PC-9 (cell line): ENCODE measurements around the gene RGS19. TPM values are rescaled to one million over a fixed set of nuclear protein-coding genes. Genes with fewer than 3 reads are reported as not detected.
A peak's percentile ranks its signal among the peaks of the same experiment; 100 is the strongest.

Source experiments
- BruUV-seq: library from RNA; stranded (reverse); fragments of 400-500 nt; replicated peaks from 2 replicates; lab custom pipeline; 2021; lab: Mats Ljungman, UMichigan
- CTCF ChIA-PET: fragments of 300-600 bp; sonication (Branson Sonifier 250); formaldehyde crosslinking; loops from one replicate; lab custom pipeline; 2022; ENCODE audit warnings: antibody characterized with exemption; lab: Charles Lee
- POLR2A ChIA-PET: fragments of 300-600 bp; sonication (Branson Sonifier 250); formaldehyde crosslinking; loops from one replicate; lab custom pipeline; 2022; ENCODE audit warnings: antibody characterized with exemption; ENCODE audit not compliant: unreplicated experiment; lab: Charles Lee
- DNase-seq, 2 experiments: peaks; one replicate each; pipeline versions ENCODE4 v3.0.0 to v3.0.0-alpha.2; 2015 to 2022; ENCODE audit warnings: mixed read lengths in 1 of 2
- H2AFZ ChIP-seq: fragments of 200-600 bp; sonication (generic); 2 replicates; pipeline ENCODE4 v1.8.1; 2017; ENCODE audit warnings: antibody characterized with exemption
- H3F3A ChIP-seq: fragments of 200-600 bp; sonication (generic); 2 replicates; pipeline ENCODE4 v1.8.1; 2017; ENCODE audit warnings: antibody characterized with exemption, mild to moderate bottlenecking, low read depth; ENCODE audit not compliant: insufficient read depth
- H3K27ac ChIP-seq: fragments of 200-600 bp; sonication (generic); 2 replicates; pipeline ENCODE4 v1.6.1; 2016; ENCODE audit warnings: mixed run types
- H3K27me3 ChIP-seq: fragments of 200-600 bp; sonication (generic); 2 replicates; pipeline ENCODE4 v1.6.1; 2016; ENCODE audit warnings: low read depth, mixed run types; ENCODE audit not compliant: insufficient read depth
- H3K36me3 ChIP-seq: fragments of 200-600 bp; sonication (generic); 2 replicates; pipeline ENCODE4 v1.6.1; 2016; ENCODE audit warnings: low read depth, mixed run types
- H3K4me1 ChIP-seq: fragments of 200-600 bp; sonication (generic); replicated peaks from 2 replicates; pipeline ENCODE4 v1.6.1; 2016; ENCODE audit warnings: mixed run types; ENCODE audit not compliant: insufficient read depth
- H3K4me2 ChIP-seq: fragments of 200-600 bp; sonication (generic); 2 replicates; pipeline ENCODE4 v1.6.1; 2017; ENCODE audit warnings: mixed run types
- H3K4me3 ChIP-seq: fragments of 200-600 bp; sonication (generic); 2 replicates; pipeline ENCODE4 v1.6.1; 2016; ENCODE audit warnings: mixed run types
- H3K79me2 ChIP-seq: fragments of 200-600 bp; sonication (generic); 2 replicates; pipeline ENCODE4 v1.6.1; 2017; ENCODE audit warnings: low read depth, mixed run types
- H3K9me2 ChIP-seq: fragments of 200-600 bp; sonication (generic); 2 replicates; pipeline ENCODE4 v1.8.1; 2017; ENCODE audit warnings: mild to moderate bottlenecking; ENCODE audit not compliant: insufficient read depth
- H3K9me3 ChIP-seq: fragments of 200-600 bp; sonication (generic); 2 replicates; pipeline ENCODE4 v1.8.1; 2016; ENCODE audit warnings: low read depth; ENCODE audit not compliant: insufficient read depth
- H4K20me1 ChIP-seq: fragments of 200-600 bp; sonication (generic); 2 replicates; pipeline ENCODE4 v1.8.1; 2017; ENCODE audit not compliant: insufficient read depth
- CTCF ChIP-seq: fragments of 200-600 bp; sonication (generic); conservative IDR thresholded peaks from 2 replicates; pipeline ENCODE4 v1.6.1; 2017; ENCODE audit warnings: mixed run types, antibody characterized with exemption, mild to moderate bottlenecking, moderate library complexity
- EZH2 ChIP-seq: fragments of 200-600 bp; sonication (generic); IDR thresholded peaks from 2 replicates; pipeline ENCODE4 v1.8.0; 2017; ENCODE audit warnings: antibody characterized with exemption, low read depth
- intact Hi-C: fragments of 100-400 bp; cut with micrococcal nuclease; formaldehyde crosslinking; loops from one replicate; pipeline ENCODE4 v1.10.0; 2022; ENCODE audit not compliant: unreplicated experiment
- total RNA-seq: library from RNA; stranded (reverse); gene quantifications from 2 replicates; pipeline ENCODE4 v1.2.3, GENCODE V29; 2021

The RGS19 gene
- total RNA-seq, 1 experiment from 2014 or later: 33.3 TPM

GRCh38 chr20:64040231-64041039 lies 38.9 kb downstream of the RGS19 start:
- no peak overlapping the region for H3K4me2 ChIP-seq
- intact Hi-C loops: no loop called here
- no peak overlapping the region for H3K27ac ChIP-seq
- H3K9me2 ChIP-seq: no peaks in the 10 kb centered on the region
- H3K27me3 ChIP-seq: peaks cover 20% of the 10 kb centered on the region; the same call in 1 of the 2 replicates
- no peaks in the 10 kb centered on the region for H3K9me3 ChIP-seq
- BruUV-seq: no TSS peak
- H3F3A ChIP-seq: peaks cover 26% of the 10 kb centered on the region
- no peak for DNase-seq
- 0 out of 2 replicates have a peak, but pooled peaks cover 3% of the 10 kb centered on the region for H4K20me1 ChIP-seq
- no peak overlapping the region for H3K4me3 ChIP-seq
- CTCF ChIA-PET: interaction anchor here (1.0 to 1.1 kb wide), 2 partner anchors 60 to 80 kb away, joined by 7 read pairs; no protein-coding TSS in a partner anchor
- H2AFZ ChIP-seq: no peak overlapping the region
- H3K79me2 ChIP-seq: no peaks in the 10 kb centered on the region
- H3K36me3 ChIP-seq: no peaks in the 10 kb centered on the region
- TF ChIP-seq CTCF: no peak
- no peak for TF ChIP-seq EZH2
- peaks cover 26% of the 10 kb centered on the region for H3K4me1 ChIP-seq
- POLR2A ChIA-PET: interaction anchor here (0.6 kb wide), 2 partner anchors 501 to 1166 kb away, joined by 3 to 6 read pairs; no protein-coding TSS in a partner anchor

GRCh38 chr20:64039293-64040160 lies 39.8 kb downstream of the RGS19 start:
- no peak for TF ChIP-seq EZH2
- TF ChIP-seq CTCF: peak; percentile 20; the same call in 1 of the 2 replicates
- H3K36me3 ChIP-seq: no peaks in the 10 kb centered on the region
- H3K27me3 ChIP-seq: peaks cover 20% of the 10 kb centered on the region; the same call in 1 of the 2 replicates
- H4K20me1 ChIP-seq: 0 out of 2 replicates have a peak, but pooled peaks cover 4% of the 10 kb centered on the region
- BruUV-seq: TSS peak; percentile 45
- ChIA-PET CTCF (interaction anchor here (1.1 to 1.6 kb wide), 6 partner anchors 15 to 501 kb away, joined by 4 to 7 read pairs (median 6); no protein-coding TSS in a partner anchor), POLR2A (interaction anchor here (0.6 to 1.4 kb wide), 2 partner anchors 59 to 501 kb away, joined by 3 to 6 read pairs; partner anchors contain the start of gene PRPF6)
- H3K9me2 ChIP-seq: no peaks in the 10 kb centered on the region
- peak overlapping the region; percentile 96 for H3K4me3 ChIP-seq
- H3K27ac ChIP-seq: no peak overlapping the region
- H3K79me2 ChIP-seq: no peaks in the 10 kb centered on the region
- no peaks in the 10 kb centered on the region for H3K9me3 ChIP-seq
- DNase-seq: no peak
- peak overlapping the region; percentile 97 for H3K4me2 ChIP-seq
- peaks cover 17% of the 10 kb centered on the region for H3K4me1 ChIP-seq
- H2AFZ ChIP-seq: peak overlapping the region; percentile 97
- peaks cover 33% of the 10 kb centered on the region for H3F3A ChIP-seq
- intact Hi-C loops: loop anchor here (1.0 to 2.0 kb wide), 3 partner anchors 15 to 81 kb away; partner anchors contain the start of gene TCEA2
